H1 (cell line): Measurements from ENCODE around the gene RAB10. TPM values are rescaled to one million over a fixed set of nuclear protein-coding genes. Genes with fewer than 3 reads are reported as not detected.

Experiments
- CTCF ChIA-PET: fragments of 300-600 bp; sonication (Branson Sonifier 250); formaldehyde crosslinking; loops from one replicate; lab custom pipeline; 2021; ENCODE audit not compliant: partially characterized antibody; lab: Charles Lee
- POLR2A ChIA-PET: fragments of 300-600 bp; sonication (Branson Sonifier 250); formaldehyde crosslinking; loops from one replicate; lab custom pipeline; 2021; ENCODE audit warnings: inconsistent platforms; ENCODE audit not compliant: partially characterized antibody; lab: Charles Lee
- DNase-seq, 2 experiments: peaks; one replicate each; pipeline versions ENCODE4 v3.0.0 to v3.0.0-alpha.2; 2010 to 2022; ENCODE audit warnings: low spot score in 2 of 2, low read depth in 1 of 2, mixed read lengths in 1 of 2
- FAIRE-seq: peaks from 2 replicates; lab custom pipeline; 2011; peaks lifted over from hg19 to GRCh38; lab: Jason Lieb, UNC
- H2AFZ ChIP-seq: 2 replicates; pipeline ENCODE4 v1.8.1; 2012; ENCODE audit warnings: low read length, inconsistent platforms
- H2AK5ac ChIP-seq: 2 replicates; pipeline ENCODE4 v1.6.1; 2013; ENCODE audit warnings: low read depth, low read length
- H2BK120ac ChIP-seq: replicated peaks from 2 replicates; pipeline ENCODE3; 2013; ENCODE audit warnings: low read depth, low read length, inconsistent platforms
- H2BK12ac ChIP-seq: 2 replicates; pipeline ENCODE4 v1.6.1; 2013; ENCODE audit warnings: low read depth, low read length
- H2BK15ac ChIP-seq: 2 replicates; pipeline ENCODE4 v1.6.1; 2013; ENCODE audit warnings: low read length
- H2BK20ac ChIP-seq: 2 replicates; pipeline ENCODE4 v1.6.1; 2013; ENCODE audit warnings: low read length
- H2BK5ac ChIP-seq: 2 replicates; pipeline ENCODE4 v1.6.1; 2013; ENCODE audit warnings: low read depth, low read length
- H3K14ac ChIP-seq: 2 replicates; pipeline ENCODE4 v1.6.1; 2013; ENCODE audit warnings: inconsistent platforms; ENCODE audit not compliant: insufficient read length
- H3K18ac ChIP-seq: 2 replicates; pipeline ENCODE4 v1.6.1; 2013; ENCODE audit warnings: low read length; ENCODE audit errors: extremely low read depth
- H3K23ac ChIP-seq: 2 replicates; pipeline ENCODE4 v1.6.1; 2013; ENCODE audit warnings: inconsistent platforms; ENCODE audit not compliant: insufficient read length
- H3K23me2 ChIP-seq: 2 replicates; pipeline ENCODE4 v1.6.1; 2013; ENCODE audit warnings: low read depth, low read length
- H3K27ac ChIP-seq: 2 replicates; pipeline ENCODE4 v1.6.1; 2011; ENCODE audit warnings: low read depth, low read length, inconsistent platforms
- H3K27me3 ChIP-seq, 4 experiments: replicated peaks in 1 of 4; 1 replicate in 1 of 4; 2 replicates in 3 of 4; pipeline versions ENCODE4 v1.6.1 to v1.8.1; 2011 to 2013; ENCODE audit warnings: low read length in 3 of 4, mild to moderate bottlenecking in 3 of 4, inconsistent platforms in 2 of 4, mixed read lengths in 2 of 4, moderate library complexity in 1 of 4; ENCODE audit not compliant: control insufficient read depth in 3 of 4, insufficient read depth in 3 of 4; ENCODE audit errors: extremely low read depth in 1 of 4
- H3K36me3 ChIP-seq, 4 experiments: 2 replicates each; pipeline versions ENCODE4 v1.6.1 to v1.8.1; 2011 to 2013; ENCODE audit warnings: mild to moderate bottlenecking in 4 of 4, low read length in 3 of 4, moderate library complexity in 2 of 4, control low read depth in 1 of 4, inconsistent platforms in 1 of 4; ENCODE audit not compliant: insufficient read depth in 4 of 4, control insufficient read depth in 2 of 4
- H3K4ac ChIP-seq: replicated peaks from 2 replicates; pipeline ENCODE3; 2013; ENCODE audit warnings: low read length, low read depth, mixed read lengths, inconsistent platforms; ENCODE audit not compliant: insufficient read length
- H3K4me1 ChIP-seq, 4 experiments: replicated peaks in 1 of 4; 1 replicate in 1 of 4; 2 replicates in 3 of 4; pipeline versions ENCODE4 v1.6.1 to v1.8.1; 2011 to 2013; ENCODE audit warnings: low read length in 3 of 4, inconsistent platforms in 2 of 4, mixed read lengths in 1 of 4; ENCODE audit not compliant: insufficient read depth in 4 of 4, control insufficient read depth in 3 of 4
- H3K4me2 ChIP-seq, 2 experiments: 2 replicates each; pipeline versions ENCODE4 v1.6.1 to v1.8.1; 2011 to 2013; ENCODE audit warnings: low read depth in 2 of 2, low read length in 2 of 2, control low read depth in 1 of 2, inconsistent platforms in 1 of 2, mild to moderate bottlenecking in 1 of 2; ENCODE audit not compliant: insufficient read depth in 1 of 2
- H3K4me3 ChIP-seq, 4 experiments: fragments of 200-600, 300-600 bp in 1 of 4; sonication (generic), shearing (Covaris generic), sonication (Bioruptor Twin) in 1 of 4; 2 replicates each; pipeline versions ENCODE4 v1.5.1 to v1.8.1; 2011 to 2016; ENCODE audit warnings: low read length in 4 of 4, low read depth in 3 of 4, control low read depth in 2 of 4, inconsistent platforms in 2 of 4, mild to moderate bottlenecking in 2 of 4, mixed read lengths in 1 of 4, moderate library complexity in 1 of 4; ENCODE audit not compliant: insufficient read depth in 2 of 4; ENCODE audit errors: extremely low read depth in 1 of 4
- H3K56ac ChIP-seq: replicated peaks from 2 replicates; pipeline ENCODE3; 2013; ENCODE audit warnings: low read depth, mild to moderate bottlenecking, mixed read lengths, low read length, inconsistent platforms; ENCODE audit not compliant: insufficient read length
- H3K79me1 ChIP-seq: 2 replicates; pipeline ENCODE4 v1.6.1; 2013; ENCODE audit warnings: low read depth, low read length, control low read depth
- H3K79me2 ChIP-seq, 2 experiments: 2 replicates each; pipeline versions ENCODE4 v1.6.1 to v1.8.1; 2012 to 2013; ENCODE audit warnings: low read length in 2 of 2, mild to moderate bottlenecking in 2 of 2, inconsistent platforms in 1 of 2; ENCODE audit not compliant: insufficient read depth in 2 of 2, control insufficient read depth in 1 of 2
- H3K9ac ChIP-seq, 4 experiments: replicated peaks in 1 of 4; 1 replicate in 1 of 4; 2 replicates in 3 of 4; pipeline versions ENCODE4 v1.6.1 to v1.8.1; 2011 to 2013; ENCODE audit warnings: low read depth in 3 of 4, low read length in 3 of 4, control low read depth in 2 of 4, mild to moderate bottlenecking in 2 of 4, moderate library complexity in 2 of 4, inconsistent platforms in 1 of 4; ENCODE audit errors: extremely low read depth in 1 of 4
- H3K9me3 ChIP-seq, 2 experiments: 2 replicates each; pipeline versions ENCODE4 v1.6.1 to v1.8.1; 2012 to 2013; ENCODE audit warnings: mild to moderate bottlenecking in 2 of 2, moderate library complexity in 2 of 2, control low read depth in 1 of 2, inconsistent platforms in 1 of 2, low read depth in 1 of 2, low read length in 1 of 2, mixed read lengths in 1 of 2; ENCODE audit not compliant: insufficient read depth in 2 of 2
- H4K20me1 ChIP-seq, 2 experiments: replicated peaks in 1 of 2; 2 replicates each; pipeline versions ENCODE3 to v1.8.1; 2011 to 2013; ENCODE audit warnings: inconsistent platforms in 2 of 2, low read length in 2 of 2, mild to moderate bottlenecking in 1 of 2; ENCODE audit not compliant: insufficient read depth in 2 of 2, control insufficient read depth in 1 of 2
- H4K5ac ChIP-seq: 2 replicates; pipeline ENCODE4 v1.6.1; 2013; ENCODE audit warnings: low read length, low read depth, mixed read lengths, inconsistent platforms; ENCODE audit not compliant: insufficient read length
- H4K8ac ChIP-seq: 2 replicates; pipeline ENCODE4 v1.8.0; 2013; ENCODE audit warnings: mild to moderate bottlenecking, moderate library complexity, low read length, inconsistent platforms; ENCODE audit not compliant: insufficient read depth; ENCODE audit errors: extremely low read depth
- H4K91ac ChIP-seq: replicated peaks from 2 replicates; pipeline ENCODE3; 2013; ENCODE audit warnings: low read length, mixed read lengths, inconsistent platforms; ENCODE audit not compliant: insufficient read length
- BACH1 ChIP-seq: IDR thresholded peaks from 2 replicates; pipeline ENCODE4 v1.6.1; 2012; ENCODE audit warnings: low read length, improper control_type of control experiment
- BRCA1 ChIP-seq: IDR thresholded peaks from 2 replicates; pipeline ENCODE4 v1.6.1; 2012; ENCODE audit warnings: low read depth, low read length, improper control_type of control experiment
- CEBPB ChIP-seq: IDR thresholded peaks from 2 replicates; pipeline ENCODE4 v1.6.1; 2012; ENCODE audit warnings: low read depth, low read length
- EP300 ChIP-seq, 2 experiments: IDR thresholded peaks; 1 replicate in 1 of 2; 2 replicates in 1 of 2; pipeline ENCODE4 v1.6.1; 2011 to 2012; ENCODE audit warnings: low read depth in 2 of 2, low read length in 2 of 2, mild to moderate bottlenecking in 2 of 2, borderline replicate concordance in 1 of 2, inconsistent platforms in 1 of 2, moderate library complexity in 1 of 2
- GABPA ChIP-seq: IDR thresholded peaks from 2 replicates; pipeline ENCODE4 v1.6.1; 2011; ENCODE audit warnings: mild to moderate bottlenecking, low read length, moderate library complexity, borderline replicate concordance; ENCODE audit not compliant: insufficient read depth
- NRF1 ChIP-seq: IDR thresholded peaks from 2 replicates; pipeline ENCODE4 v1.6.1; 2011; ENCODE audit warnings: mild to moderate bottlenecking, low read depth, low read length, improper control_type of control experiment
- PHF8 ChIP-seq: fragments of 200-600 bp; sonication (generic); conservative IDR thresholded peaks from 2 replicates; pipeline ENCODE4 v1.7.1; 2012; ENCODE audit warnings: low read depth, mild to moderate bottlenecking, inconsistent platforms, low read length, moderate library complexity
- SIRT6 ChIP-seq: IDR thresholded peaks from one replicate; pipeline ENCODE4 v1.7.1; 2012; ENCODE audit warnings: low read length, inconsistent platforms
- SP4 ChIP-seq: IDR thresholded peaks from 2 replicates; pipeline ENCODE4 v1.6.1; 2012; ENCODE audit warnings: low read length, inconsistent platforms
- TAF1 ChIP-seq: IDR thresholded peaks from 2 replicates; pipeline ENCODE4 v1.6.1; 2011; ENCODE audit warnings: mild to moderate bottlenecking, low read depth, low read length
- TCF12 ChIP-seq: IDR thresholded peaks from 2 replicates; pipeline ENCODE4 v1.6.1; 2011; ENCODE audit warnings: low read depth, mild to moderate bottlenecking, low read length
- USF2 ChIP-seq: IDR thresholded peaks from 2 replicates; pipeline ENCODE4 v1.6.1; 2011; ENCODE audit warnings: low read length, improper control_type of control experiment
- WGBS, 2 experiments: shearing (Covaris generic) in 1 of 2; methylation state at CpG; one replicate each; pipeline versions ENCODE4 v1.1.6 to v1.1.7; 2013 to 2015; ENCODE audit warnings: low lambda C conversion rate in 2 of 2, mixed read lengths in 2 of 2, inconsistent platforms in 1 of 2, low coverage in 1 of 2, missing lambda C conversion rate in 1 of 2; ENCODE audit not compliant: insufficient replicate concordance in 2 of 2, insufficient coverage in 1 of 2, insufficient read length in 1 of 2; ENCODE audit errors: extremely low coverage in 1 of 2, missing lambda C conversion rate in 1 of 2; 5-methylcytosine and 5-hydroxymethylcytosine counted together
- polyA plus RNA-seq, 7 experiments: library from polyadenylated mRNA; depleted of rRNA in 3 of 7; stranded (reverse) in 5 of 7; unstranded in 2 of 7; fragments of >200 nt in 5 of 7; fragments of 200-250 nt in 2 of 7; gene quantifications; 1 replicate in 5 of 7; 2 replicates in 1 of 7; 4 replicates in 1 of 7; pipeline versions ENCODE4 v1.2.1 to v1.2.3, GENCODE V29; 2011 to 2013; ENCODE audit warnings: missing spikeins in 2 of 7, mixed read lengths in 2 of 7
- total RNA-seq: library from RNA; stranded (reverse); fragmentation: NEBNext Ultra II Directional; extraction: Animal tissue kit (Norgen Biotek cat#: 25700); gene quantifications from 2 replicates; pipeline ENCODE4 v1.2.1, GENCODE V29; 2021
- TF ChIP-seq, protein P1 (sequence below): IDR thresholded peaks from 2 replicates; pipeline ENCODE4 v1.6.1; 2011; ENCODE audit warnings: low read depth, mild to moderate bottlenecking, low read length; ENCODE audit not compliant: insufficient read depth

Gene RAB10
- total and polyA plus RNA-seq, 2 of the 8 experiments (the other 6 are each of a cell fraction or from before 2014, with no cell fraction given): 42.6 to 136 TPM

- no peak overlapping the region for H2AFZ ChIP-seq
- H3K14ac ChIP-seq: no peak overlapping the region
- no peak overlapping the region for H3K9ac ChIP-seq
- no peak overlapping the region for H2BK5ac ChIP-seq
- ChIA-PET POLR2A (interaction anchor here (0.6 kb wide), 1 partner anchor 493 kb away, joined by 3 read pairs; no protein-coding TSS in a partner anchor), CTCF (interaction anchor here (0.9 kb wide), 1 partner anchor 165 kb away, joined by 3 read pairs; no protein-coding TSS in a partner anchor)
- no peaks in the 10 kb centered on the region for H3K9me3 ChIP-seq
- DNase-seq (no peak), FAIRE-seq (no peak)
- H3K79me1 ChIP-seq: no peaks in the 10 kb centered on the region
- no peaks in the 10 kb centered on the region for H3K36me3 ChIP-seq
- no peak overlapping the region for H3K23ac ChIP-seq
- H3K79me2 ChIP-seq: no peaks in the 10 kb centered on the region
- H3K56ac ChIP-seq: no peak overlapping the region
- H2BK15ac ChIP-seq: no peak overlapping the region
- no peaks in the 10 kb centered on the region for H3K27me3 ChIP-seq
- H3K4ac ChIP-seq: no peak overlapping the region
- WGBS, 2 experiments: 88% methylated on average over 8 of the region's 8 CpGs; no CpG with 5 or more reads in 1 of the 2 experiments
- H2BK20ac ChIP-seq: no peak overlapping the region
- H3K4me3 ChIP-seq: no peak overlapping the region
- H4K20me1 ChIP-seq: no peaks in the 10 kb centered on the region
- H4K5ac ChIP-seq: no peak overlapping the region
- H2BK12ac ChIP-seq: no peak overlapping the region
- no peaks in the 10 kb centered on the region for H3K4me1 ChIP-seq
- H3K27ac ChIP-seq: no peak overlapping the region
- H4K91ac ChIP-seq: no peak overlapping the region
- H3K23me2 ChIP-seq: no peaks in the 10 kb centered on the region
- no peak overlapping the region for H3K18ac ChIP-seq
- H4K8ac ChIP-seq: no peak overlapping the region
- H3K4me2 ChIP-seq: no peak overlapping the region
- H2AK5ac ChIP-seq: no peak overlapping the region
- H2BK120ac ChIP-seq: no peak overlapping the region
- no peak for TF ChIP-seq GABPA
- TF ChIP-seq SIRT6: no peak
- TF ChIP-seq BRCA1: no peak
- TF ChIP-seq BACH1: no peak
- no peak for TF ChIP-seq TCF12
- no peak for TF ChIP-seq PHF8
- TF ChIP-seq USF2: no peak
- TF ChIP-seq SP4: no peak
- TF ChIP-seq EP300 (IDR thresholded peaks at IDR 0.05; ENCODE audit: borderline replicate concordance in 1 of 2, low read depth in 2 of 2, low read length in 2 of 2): no peak
- TF ChIP-seq, protein P1, sequence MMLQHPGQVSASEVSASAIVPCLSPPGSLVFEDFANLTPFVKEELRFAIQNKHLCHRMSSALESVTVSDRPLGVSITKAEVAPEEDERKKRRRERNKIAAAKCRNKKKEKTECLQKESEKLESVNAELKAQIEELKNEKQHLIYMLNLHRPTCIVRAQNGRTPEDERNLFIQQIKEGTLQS: no peak
- no peak for TF ChIP-seq CEBPB
- no peak for TF ChIP-seq TAF1
- TF ChIP-seq NRF1: no peak
These were observed 130.8 kb downstream of the RAB10 start for GRCh38 chr2:26164641-26165211.
